GM15510 (cell line): Measurements from ENCODE around the gene MST1R.

Source experiments
- POLR2A ChIP-seq: IDR thresholded peaks from 3 replicates; pipeline ENCODE4 v1.6.1; 2011; ENCODE audit warnings: borderline replicate concordance; ENCODE audit not compliant: insufficient read length; ENCODE audit errors: extremely low read depth

MST1R gene

DNA sequence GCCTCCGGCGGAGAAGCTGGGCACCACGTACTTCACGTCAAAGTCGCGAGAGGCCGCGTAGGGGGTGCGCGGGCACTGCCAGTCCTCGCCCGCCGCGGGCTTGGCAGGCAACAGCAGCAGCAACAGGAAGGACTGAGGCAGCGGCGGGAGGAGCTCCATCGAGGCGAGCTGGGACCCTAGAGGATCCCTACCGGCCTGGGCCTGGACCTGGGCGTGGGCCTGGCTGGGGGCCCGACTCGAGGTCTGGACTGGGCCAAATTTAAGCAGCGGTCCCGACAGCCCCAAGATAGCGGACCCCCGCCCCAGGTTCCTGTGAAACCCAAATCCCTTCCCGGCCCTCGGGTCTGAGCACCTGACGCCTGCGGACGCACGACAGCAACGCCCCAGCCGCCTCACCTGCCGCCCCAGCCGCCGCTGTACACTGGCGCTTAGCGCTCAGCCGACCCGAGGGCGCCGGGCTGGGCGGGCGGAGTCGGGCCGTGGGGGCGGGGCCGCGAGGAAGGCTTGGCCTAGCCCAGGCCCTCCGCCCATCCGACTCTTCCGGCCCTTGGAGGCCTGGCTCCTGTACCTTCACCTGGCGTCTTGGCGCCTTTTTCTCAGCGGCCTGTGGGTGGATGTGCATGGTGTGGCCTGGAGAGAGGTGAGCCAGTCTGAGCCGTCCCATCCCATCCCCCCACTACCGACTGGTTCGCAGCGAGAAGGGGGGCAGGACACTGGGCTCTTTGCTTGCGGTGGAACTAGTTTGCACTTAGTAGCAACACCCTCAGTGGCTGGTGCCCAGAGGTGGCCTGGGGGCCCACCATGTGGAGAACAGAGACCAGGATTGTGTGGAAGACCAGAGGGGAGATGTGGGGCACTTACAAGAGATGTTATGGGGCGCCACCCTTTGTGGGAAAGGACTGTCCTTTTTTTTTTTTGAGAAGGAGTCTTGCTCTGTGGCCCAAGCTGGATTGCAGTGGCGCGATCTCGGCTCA, at the start of gene MST1R:
Gene MST1R, minus strand, starts transcription at position 423 of the 974 bp plus-strand sequence. Its CDS starts 264 bp downstream, at position 159.
- TF ChIP-seq POLR2A: peak; percentile 58

DNA sequence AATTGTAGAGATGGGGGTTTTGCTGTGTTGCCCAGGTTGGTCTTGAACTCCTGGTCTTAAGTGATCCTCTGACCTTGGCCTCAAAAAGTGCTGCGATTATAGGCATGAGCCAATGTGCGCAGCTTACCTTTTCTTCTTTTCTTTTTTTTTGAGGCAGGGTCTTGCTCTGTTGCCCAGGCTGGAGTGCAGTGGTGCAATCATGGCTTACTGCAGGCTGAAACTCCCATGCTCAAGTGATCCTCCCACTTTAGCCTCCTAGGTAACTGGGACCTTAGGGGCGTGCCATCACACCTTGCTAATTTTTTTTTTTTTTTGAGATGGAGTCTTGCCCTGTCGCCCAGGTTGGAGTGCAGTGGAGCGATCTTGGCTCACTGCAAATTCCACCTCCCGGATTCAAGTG, 49.3 kb upstream of the MST1R start:
- no peak for TF ChIP-seq POLR2A

- no peak for TF ChIP-seq POLR2A
Measured at GRCh38 chr3:49942651-49943050, 39.0 kb upstream of the MST1R start.

- no peak for TF ChIP-seq POLR2A
Measured at GRCh38 chr3:49940667-49941249, 37.1 kb upstream of the MST1R start.

- TF ChIP-seq POLR2A: peak; percentile 92
Measured at GRCh38 chr3:49939858-49940666, 36.4 kb upstream of the MST1R start, which contains the start of gene RBM6. Gene RBM6 (plus strand): TSS chr3:49940150. CDS start chr3:49962642, 22,492 bp downstream.

DNA sequence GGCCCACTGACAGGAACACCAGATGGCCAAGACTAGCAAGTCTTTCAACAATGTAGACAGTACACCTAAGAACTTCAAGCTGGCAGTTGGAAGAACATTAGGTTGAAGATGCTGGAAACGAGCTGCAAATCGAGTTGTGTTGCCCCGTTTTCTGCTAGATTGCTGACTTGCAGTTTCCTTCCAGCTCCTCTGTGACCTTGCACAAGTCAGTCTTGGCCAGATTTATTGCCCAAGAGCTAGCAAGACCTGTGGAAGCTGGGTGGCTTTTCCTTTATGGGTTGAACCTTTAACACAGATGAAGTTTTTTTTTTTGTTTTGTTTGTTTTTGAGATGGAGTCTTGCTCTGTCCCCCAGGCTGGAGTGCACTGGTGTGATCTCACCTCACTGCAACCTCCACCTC, 33.4 kb upstream of the MST1R start:
- TF ChIP-seq POLR2A: no peak

DNA sequence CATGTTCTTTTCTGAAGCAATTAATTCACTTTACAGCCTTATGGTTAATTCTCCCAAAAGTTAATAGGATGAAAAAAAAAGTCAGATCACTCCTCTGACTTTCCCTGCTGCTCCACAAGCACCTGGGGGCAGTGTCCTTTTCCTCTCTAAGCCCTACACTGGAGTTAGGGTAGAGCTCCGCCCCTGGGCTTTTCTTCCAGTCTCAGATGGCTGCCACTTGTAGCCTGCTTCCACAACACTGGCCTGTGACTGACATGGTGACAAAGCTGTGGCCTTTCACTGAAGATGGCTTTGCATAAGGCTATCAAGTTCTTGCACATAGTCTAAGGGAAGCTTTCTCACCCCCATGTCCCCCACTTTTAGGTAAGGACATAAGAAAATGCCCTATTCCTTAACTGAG, 27.2 kb upstream of the MST1R start:
- TF ChIP-seq POLR2A: no peak

- TF ChIP-seq POLR2A: no peak
Measured at GRCh38 chr3:49930168-49930690, 26.6 kb upstream of the MST1R start.

DNA sequence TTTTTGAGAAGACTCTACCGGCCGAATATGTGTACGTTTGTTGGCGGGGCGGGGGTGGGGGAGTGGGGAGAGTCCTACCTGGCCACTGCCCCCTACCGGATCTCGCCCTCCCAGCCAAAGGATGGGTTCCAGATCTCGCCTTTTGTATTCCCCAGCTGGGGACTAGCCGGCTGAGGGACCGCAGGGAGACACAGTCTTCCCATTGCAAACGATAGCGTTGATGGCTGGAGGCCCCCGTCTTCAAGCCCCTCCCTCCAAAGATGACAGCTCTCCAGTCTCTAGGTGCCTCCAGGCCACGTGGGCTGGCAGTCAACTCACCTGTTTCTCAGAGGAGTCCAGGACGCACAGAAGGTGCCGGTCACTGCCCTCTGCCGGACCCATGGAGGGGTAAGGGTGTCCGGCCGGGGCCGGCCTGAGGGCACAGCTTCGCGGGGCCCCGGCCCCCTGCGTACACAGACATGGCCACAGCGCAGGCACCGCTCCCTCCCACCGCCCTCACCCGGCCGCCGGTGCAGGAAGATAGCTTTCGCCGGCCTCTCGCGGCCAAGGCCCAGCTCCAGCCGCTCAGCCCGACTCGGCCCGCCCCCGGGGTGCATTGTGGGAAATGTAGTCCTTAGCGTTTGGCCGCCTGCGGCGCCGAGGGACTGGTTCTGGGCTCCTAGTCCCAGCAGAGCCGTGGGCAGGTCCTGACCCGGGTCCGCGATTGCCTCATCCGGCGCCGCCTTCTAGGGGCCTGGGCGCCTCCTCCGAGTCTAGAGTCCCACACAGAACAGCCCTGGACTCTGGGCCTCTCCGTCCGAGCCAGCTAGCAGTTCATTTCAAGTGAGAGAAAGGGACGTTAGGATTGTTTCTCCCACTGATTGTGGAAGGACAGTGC, 25.9 kb upstream of the MST1R start, which contains the start of gene MON1A:
Gene MON1A, minus strand, starts transcription at position 521 of the 877 bp plus-strand sequence. CDS start 16,465 bp downstream, outside the sequence.
- TF ChIP-seq POLR2A: peak; percentile 69

DNA sequence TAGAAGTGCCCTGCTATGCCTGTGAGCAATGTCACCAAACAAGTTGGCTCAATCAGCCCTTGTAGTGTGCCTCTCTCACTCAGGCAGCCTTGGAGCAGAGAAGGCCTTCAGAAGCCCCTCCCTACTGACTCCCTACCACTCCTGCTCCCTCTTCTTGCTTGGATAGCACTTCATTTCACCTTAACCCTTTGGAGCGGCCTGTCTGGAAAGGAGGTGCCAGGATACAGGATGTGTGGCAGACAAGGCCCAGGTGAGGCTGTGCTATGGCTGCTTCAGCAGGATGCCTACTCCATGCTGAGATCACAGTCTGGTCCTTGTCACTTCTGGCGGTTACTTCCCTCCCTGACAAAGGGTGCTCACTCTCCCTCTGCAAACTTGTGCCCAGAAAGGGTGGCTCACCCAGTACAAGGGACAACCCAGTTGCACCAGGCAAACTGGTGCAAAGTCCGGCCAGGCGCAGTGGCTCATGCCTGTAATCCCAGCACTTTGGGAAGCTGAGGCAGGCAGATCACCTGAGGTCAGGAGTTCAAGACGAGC, 24.9 kb upstream of the MST1R start:
- TF ChIP-seq POLR2A: no peak

DNA sequence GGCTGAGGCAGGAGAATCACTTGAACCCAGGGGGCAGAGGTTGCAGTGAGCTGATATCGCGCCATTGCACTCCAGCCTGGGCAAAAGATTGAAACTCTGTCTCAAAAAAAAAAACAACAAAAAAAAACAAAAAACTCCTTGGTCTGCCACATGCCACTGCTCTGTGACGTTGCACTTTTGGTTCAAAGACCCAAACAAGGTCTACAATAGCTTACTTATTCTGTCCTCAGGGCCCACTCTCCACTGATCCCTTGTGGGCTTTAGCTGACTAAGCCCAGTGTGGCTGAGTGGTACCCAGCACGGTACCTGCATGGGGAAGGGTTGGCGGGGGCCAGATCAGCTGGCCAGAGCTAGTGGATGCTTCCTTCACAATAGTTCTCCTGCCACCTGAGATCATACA, 24.1 kb upstream of the MST1R start:
- TF ChIP-seq POLR2A: no peak

- TF ChIP-seq POLR2A: no peak
Measured at GRCh38 chr3:49926117-49926728, 22.6 kb upstream of the MST1R start.

DNA sequence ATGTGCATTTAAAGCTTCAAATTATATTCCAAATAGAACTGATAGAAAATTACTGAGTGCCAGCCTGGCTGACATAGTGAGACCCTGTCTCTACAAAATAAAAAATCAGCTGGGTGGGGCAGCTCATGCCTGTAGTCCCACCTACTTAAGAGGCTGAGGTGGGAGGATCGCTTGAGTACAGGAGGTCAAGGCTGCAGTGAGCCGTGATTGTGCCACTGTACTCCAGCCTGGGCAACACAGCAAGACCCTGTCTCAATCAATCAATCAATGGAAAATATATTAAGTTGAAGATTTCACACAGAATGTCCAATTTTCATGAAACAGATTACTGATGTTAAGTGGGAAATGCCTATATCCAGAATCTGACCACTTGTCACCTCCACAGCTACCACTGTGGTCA, 21.8 kb upstream of the MST1R start:
- TF ChIP-seq POLR2A: no peak
